GF-D8 (cell line): ENCODE measurements around the gene MTPN.

ENCODE experiments used
- DNase-seq: peaks from one replicate; lab custom pipeline; 2025; lab: John Stamatoyannopoulos, UW

MTPN gene

DNA sequence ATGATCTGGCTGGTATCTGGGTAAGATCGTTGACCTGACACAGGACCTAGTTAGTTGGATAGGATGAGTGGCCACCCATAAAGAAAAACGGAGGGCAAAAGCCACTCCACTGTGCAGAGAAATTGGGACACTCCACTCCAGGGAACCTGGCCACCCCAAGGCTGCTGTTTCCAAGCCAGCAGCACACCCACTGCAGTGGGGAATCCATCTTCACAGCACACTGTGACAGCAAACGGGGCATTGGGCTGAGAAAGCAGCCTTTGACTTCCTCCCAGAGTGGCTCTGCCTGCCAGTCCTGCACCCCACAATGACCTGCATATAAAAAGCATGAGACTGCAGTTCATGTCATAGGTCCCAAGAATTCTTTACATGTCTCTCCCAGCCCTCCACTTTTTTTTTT is 52.9 kb downstream of the MTPN start:
- DNase-seq = no peak

DNA sequence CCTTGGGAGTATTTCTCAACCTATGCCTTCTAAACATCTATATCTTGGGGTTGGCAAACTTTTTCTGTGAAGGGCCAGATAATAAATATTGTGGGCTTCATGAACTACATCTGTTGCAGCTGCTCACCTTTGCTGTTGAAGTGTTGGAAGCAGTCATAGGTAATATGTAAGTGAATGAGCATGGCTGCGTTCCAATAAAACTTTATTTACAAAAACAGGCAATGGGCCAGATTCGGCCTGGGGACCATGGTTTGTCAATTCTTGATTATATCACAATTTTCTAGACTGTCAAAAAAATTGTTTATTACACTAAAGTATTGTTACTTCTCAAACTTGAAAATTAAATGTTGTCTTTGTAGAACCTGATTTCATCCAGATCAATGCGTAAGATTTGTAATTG is 54.9 kb downstream of the MTPN start:
- no peak for DNase-seq

DNA sequence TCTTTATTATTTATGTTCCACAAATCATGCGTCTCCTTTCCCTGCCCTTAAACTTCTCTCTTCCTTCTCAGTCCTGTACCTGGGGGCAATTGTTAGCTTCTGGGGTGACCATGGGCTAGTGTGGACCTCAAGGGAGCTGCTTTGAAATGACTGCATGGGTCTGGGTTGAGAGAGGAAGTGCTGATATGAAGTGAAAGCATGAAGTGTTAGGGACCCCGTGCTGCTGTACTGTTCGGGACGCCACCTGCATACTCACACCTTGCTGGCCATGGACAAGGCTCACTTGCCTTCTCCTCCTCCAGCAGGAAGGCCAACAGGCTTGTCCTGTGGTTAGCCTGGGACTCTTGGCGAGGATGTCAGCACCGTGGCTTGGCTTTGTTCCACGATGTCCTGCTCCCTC is 56.7 kb downstream of the MTPN start:
- DNase-seq = no peak

DNA sequence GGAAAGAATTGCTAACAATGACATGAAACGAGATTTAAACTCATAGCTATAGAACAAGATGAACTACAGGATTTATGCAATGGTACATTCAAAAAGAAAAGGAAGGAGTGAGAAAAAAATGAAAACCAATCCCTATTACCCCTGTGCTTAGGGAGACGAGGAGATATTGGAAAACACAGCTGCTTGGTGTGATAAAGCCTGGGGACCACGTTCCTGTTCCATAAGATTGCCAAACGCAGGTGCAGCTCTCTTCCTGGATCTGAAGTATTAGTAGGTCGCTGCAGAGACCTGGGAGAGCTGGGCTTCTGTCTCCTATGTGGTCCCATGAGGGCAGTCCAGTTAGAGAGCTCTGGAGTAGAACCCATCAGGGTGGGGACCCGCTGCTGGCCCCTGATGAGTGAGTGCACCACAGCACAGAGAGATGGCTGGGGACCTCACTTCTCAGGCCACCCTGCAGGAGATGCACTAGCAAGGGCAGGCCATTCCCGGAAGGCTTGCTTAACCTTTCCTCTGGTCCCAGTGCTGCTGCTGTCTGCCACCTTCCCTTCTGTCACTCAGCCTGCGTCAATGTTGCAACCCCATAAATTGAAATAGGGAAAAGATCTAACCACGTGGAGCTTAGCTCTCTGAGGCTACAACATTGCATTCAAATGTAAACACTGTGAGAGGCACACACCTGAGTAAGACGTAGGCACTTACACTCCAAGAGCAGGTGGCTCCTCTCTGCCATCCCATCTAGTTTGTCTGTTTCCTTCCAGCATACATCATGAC is 57.9 kb downstream of the MTPN start:
- DNase-seq = peak; percentile 76

DNA sequence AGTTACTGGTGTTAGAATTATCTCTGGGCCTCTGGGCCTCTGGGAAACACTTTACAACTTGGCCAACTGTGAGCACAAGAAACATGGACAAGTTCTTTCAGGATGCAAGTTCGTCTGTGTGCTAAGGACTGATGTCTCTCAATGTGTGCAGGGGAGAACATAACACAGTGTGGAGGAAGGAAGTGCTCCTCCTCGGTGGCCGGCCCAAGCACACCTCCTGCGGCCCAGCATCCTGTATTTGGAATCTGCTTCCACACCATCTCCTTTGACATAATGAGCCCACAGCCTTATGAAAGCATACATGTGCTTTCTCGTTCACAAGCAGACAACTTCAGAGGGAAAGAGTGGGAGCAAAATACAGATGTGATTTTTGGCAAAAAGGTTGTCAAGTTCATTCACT is 59.0 kb downstream of the MTPN start:
- peak; percentile 58 for DNase-seq

DNA sequence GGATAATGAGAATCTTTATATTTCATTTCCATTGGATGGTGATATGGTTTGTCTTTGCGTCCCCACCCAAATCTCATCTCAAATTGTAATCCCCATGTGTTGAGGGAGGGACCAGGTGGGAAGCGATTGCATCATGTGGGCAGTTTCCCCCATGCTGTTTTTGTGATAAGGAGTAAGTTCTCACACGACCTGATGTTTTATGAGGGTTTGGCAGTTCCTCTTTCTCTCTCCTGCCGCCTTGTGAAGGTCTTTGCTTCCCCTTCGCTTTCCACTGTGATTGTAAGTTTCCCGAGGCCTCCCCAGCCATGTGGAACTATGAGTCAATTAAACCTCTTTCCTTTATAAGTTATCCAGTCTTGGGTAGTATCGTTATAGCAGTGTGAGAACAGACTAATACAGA is 59.4 kb downstream of the MTPN start:
- DNase-seq = peak; percentile 93

DNA sequence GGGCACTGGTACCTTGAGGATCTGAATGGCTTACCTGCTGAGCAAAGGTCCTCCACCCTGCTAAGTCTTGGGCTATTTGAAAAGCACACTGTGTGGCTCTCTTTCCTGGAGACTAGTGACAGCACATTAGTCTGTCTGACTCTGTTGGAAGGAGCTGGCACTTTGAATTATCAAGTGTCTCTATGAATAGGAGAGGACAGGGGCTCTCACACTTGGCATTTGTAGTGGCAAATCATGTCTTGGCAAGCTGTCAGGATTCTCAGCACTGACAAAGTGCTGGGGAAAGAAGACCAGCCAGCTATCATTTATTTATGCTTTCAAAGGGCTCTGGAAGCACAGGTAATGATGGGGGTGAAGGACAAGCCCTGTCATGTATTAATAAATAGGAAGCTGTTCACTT is 62.8 kb downstream of the MTPN start:
- DNase-seq = no peak

DNA sequence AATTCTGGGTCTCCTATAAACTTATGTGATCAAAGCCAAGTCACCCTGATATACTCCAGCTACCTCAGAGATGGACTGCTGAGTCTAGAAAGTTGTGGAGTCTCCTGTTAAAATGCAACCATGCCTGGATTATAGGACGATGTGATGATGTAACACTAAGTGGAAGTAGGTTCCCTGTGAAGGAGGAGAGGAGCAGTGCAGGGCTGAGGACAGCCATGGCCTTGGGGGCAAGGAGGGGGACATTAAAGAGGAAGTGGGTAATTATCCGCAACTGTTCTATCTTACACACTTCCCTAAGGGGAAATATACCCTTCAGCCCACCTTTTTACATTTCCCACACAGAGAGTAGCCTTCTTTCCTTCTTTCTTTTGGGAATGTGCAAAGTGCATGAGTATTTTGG is 63.8 kb downstream of the MTPN start:
- peak; percentile 22 for DNase-seq

DNA sequence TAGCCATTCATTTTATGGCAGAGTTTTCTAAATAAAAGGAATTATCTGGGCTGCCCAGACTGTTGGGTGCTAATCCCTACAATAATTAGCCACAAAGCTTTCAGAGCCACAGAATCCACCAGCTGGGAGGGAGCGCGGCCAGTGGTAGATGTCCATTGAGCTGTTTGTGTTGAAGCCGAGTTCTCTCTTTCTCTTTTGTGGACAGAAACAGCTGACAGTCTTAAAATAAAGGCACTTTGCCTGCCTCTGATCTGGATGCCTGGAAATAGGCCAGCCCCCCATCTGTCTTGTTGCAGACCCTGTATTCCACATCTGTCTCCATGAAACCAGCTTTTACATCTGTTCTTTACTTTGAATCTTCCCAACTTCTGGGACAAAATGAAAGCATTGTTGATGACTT is 66.1 kb downstream of the MTPN start:
- no peak for DNase-seq

DNA sequence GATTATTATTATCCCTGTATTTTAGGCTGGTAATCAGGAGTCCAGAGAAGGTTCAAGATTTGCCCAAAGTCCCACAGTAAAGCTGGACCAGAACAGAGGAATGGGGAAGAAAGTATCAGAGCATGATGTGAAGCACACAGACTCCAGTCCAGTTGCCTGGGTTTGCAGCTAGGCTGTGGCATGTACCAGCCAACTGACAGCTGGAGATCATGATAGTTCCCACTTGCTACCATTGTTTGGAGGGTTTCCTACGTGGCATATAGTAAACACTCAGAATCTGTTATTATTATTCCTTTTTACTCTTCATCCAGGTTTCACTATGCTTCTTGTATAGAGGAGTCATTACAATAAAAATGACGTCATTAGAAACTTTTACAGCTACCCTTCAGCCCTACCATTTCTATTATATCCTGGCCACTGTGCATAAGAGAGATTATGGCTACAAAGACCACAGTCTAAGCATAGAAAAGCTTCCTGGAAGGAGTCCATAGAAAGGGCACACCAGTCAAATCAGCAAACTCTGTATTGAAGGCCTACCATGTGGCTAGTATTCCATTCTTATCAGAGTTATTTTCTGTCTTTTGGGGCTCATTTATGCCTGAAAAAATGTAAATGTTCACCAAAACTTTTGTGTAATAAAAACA is 66.6 kb downstream of the MTPN start:
- no peak for DNase-seq

DNA sequence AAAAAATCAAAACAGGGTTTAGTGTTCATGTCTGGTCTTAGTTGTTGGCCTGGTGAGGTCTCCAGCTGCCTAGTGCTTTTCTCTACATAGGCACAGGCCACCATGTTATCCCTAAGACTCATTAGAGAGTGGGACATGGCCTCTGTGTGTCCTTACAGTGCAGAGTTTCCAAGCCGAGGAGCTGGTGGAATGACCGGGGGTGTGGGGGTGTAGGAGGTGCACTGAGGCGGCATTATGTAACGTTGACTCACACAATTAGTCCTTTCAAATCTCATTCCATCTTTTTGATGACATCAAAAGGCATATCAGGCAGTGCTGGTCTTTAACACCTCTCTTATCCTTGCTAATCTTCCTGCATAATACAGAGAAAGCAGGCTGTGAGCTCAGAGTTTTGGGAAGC is 71.3 kb downstream of the MTPN start:
- no peak for DNase-seq

DNA sequence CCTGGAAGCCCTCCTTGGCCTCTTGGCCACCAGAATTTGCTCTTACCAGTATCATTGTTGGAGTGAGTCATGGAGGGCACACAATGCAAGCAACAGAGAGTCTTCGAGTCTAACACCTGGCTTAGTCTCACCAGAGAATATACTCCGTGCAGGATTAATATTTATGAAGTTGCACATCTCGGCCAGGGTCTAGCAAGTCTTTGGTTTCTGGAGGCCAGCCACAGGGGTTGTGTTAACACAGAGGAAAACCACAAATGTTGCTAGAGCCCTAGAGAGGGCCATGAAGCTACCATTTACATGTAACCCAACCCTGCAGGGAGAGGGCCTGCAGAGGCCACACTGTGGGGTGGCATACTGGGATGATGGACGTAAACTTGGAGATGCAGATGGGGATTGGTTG is 71.8 kb downstream of the MTPN start:
- peak; percentile 82 for DNase-seq

DNA sequence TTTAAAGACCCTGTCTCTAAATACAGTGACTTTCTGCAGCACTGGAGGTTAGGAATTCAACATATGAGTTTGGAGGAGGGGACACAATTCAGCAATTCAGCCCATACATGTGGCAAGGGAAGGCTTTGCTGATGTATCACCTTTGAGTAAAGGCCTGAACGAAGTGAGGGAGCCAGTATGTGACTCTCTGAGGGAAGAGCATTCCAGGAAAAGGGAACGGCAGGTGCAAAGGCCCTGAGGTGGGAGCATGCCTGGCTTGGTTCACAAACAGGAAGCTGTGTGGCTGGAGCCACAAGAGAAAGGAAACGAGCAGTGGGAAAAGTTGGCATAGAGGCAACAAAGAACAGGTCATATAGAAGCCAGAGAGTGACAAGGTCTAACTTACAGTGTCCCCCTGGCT is 72.9 kb downstream of the MTPN start:
- no peak for DNase-seq

DNA sequence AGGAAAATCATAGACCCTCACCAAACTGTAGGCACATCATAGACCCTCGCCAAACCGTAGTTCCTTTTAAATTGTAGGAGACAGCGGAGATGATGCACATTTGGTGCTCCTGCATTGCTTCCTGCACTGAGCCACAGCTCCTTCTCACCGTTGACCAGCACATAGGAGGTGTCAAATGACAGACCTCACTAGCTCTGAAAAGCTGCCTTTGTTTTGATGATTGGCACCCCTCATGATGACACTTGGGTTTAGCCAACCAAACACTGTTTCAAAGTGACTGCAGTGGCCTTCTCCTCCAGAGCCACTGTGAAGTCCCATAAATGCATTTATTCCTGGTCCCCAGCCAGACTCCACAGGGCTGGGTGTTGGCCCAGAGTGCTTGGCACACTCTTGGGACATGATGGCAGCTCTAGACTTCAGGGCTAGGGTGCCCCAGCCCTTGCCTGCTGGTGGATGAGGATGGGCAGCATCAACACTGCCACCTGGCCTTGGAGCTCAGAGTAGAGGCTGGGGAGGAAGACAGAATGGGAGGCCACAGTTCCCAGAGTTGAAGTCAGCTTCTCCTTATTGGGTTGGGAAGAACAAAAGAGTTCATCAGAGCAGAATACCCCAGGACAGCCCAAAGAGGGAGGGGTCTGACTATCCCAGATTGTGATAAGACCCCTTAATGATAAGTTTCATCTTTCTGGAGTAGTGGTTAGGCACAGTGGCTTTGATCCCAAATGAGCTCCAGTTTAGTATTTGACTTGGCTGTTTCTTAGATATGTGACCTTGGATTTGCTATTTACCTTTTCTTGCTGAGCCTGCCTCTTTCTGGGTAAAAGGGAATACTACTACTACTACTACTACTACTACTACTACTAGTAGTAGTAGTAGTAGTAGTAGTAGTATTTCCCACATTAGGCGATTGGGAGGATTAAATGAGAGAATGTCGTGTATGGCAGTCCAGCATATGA is 75.3 kb downstream of the MTPN start:
- DNase-seq = no peak

DNA sequence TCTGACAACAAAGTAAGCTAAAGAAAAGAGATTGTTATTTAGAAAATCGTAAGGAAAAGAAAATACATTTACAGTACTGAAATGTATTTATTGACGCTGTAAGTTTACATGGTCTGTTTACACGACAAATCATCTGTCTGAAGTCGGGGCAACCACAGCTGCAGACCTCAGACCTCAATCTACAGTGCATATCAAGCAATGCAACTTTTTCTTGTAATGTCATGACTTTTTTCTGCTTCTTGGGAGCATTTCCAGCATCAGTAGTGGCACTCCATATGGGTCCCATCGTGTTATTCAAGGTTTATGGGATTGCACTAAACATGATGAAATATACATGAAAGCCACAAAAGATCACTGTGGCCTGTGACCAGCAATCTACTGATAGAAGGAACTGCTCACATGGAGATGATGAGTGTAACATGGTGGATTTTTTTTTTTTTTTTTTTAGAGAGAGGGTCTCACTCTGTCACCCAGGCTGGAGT is 77.1 kb downstream of the MTPN start:
- DNase-seq = no peak

DNA sequence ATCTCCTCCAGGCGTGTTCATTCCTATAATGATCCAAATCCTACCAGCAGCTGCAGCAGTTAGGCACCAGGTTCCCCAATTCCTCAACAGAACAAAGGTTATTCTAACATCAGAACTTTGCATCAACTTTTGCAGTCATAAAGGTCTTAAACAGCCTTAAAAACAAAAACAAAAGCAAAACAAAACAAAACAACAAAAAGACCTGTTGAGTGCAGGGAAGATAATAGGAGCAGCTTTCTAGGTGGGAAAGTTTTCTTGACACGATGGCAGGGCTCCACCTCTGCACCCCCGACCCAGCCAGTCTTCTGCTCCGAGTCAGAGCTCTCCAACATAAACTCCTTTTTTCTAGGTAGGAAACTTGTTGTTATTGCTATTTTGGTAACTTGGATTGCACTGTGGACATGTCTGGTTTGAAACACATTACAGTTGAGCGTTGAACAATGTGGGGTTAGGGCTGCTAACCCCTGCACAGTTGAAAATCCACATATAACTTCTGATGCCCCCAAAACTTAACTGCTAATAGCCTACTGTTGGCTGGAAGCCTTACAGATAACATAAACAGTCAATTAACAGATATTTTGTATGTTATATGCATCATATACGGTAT is 77.6 kb downstream of the MTPN start:
- no peak for DNase-seq

DNA sequence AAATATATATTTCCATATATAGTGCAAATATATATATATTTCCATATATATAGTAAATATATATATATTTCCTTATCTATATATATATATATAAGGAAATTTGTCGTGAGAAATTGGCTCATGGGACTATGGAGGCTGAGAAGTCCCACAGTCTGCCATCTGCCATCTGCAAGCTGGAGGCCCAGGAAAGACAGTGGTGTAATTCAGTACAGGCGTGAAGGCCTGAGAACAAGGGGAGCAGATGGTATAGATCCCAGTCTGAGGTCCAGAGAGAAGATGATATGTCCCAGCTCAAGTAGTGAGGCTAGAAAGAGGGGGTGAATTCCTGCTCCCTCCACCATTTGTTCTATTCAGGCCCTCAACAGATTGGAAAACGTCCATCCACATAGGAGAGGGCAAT is 78.9 kb downstream of the MTPN start:
- DNase-seq = no peak

DNA sequence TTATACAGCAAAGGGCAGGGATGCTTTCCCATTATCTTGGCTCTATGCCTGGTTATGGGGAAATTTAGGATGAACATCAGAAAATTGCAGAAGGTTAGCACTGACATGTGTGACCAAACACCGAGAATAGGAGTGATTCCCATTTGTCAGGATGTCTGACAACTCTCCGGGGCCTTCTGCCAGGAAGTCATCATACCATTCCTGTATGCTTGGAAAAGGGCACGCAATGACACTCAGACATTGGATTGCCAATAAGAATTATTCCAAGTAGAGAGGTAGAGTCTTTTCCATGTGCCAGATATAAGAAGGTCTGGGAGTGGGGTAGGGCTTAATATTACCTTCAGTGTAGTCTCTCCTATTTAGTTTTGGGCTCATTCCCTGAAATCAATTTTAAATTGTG is 82.3 kb downstream of the MTPN start:
- DNase-seq = no peak

DNA sequence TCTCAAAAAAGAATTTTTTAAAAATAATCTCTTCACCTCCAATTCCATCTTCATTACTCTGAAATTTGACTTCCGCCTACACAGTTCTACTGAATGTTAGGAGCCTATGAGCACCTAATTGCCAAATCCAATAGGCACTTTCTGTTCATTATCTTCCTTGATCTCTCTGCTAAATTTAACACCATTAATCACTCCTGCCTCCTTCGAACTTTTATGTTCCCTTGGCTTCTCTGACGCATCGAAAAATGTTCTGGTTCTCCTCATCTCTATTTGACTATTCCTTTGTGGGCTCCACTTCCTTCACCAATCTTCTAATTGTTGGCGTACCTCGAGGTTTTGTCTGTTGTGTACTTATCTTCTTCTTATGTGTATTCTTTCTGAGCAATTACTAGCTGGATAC is 87.3 kb downstream of the MTPN start:
- no peak for DNase-seq

DNA sequence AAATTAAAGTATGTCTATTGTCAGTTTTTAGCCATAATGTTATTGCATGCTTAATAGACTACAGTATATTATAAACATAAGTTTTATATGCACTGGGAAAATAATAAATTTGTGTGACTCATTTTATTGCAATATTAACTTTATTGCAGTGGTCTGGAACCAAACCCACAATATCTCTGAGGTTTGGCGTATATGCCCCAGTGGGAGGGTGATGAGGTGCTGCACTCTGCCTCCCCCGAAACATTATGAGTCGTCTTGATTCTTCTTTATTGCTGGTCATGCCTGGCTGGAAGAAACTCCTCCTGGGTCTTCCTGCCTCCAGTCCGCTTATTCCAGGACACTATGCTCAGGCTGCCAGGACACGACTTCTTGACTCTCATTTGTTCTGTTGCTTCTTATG is 88.4 kb downstream of the MTPN start:
- no peak for DNase-seq

DNA sequence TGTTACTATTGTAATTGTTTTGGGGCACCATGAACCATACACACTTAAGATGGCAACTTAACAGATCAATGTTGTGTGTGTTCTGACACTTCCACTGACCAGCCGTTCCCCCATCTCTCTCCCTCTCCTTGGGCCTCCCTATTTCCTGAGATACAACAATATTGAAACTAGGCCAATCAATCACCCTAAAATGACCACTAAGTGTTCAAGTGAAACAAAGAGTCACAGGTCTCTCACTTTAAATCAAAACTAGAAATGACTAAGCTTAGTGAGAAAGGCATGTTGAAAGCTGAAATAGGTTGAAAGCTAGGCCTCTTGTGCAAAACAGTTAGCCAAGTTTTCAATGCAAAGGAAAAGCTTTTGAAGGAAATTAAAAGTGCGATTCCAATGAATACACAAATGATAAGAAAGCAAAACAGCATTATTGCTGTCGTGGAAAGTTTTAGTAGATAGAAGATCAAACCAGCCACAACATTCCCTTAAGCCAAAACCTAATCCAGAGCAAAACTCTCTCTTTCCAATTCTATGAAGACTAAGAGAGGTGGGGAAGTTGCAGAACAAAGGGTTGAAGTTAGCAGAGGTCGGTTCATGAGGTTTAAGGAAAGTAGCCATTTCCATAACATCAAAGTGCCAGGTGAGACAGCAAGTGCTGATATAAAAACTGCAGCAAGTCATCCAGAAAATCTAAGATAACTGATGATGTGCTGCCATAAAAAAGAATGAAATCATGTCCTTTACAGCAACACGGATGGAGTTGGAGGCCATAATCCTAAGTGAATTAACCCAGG is 90.6 kb downstream of the MTPN start:
- DNase-seq = no peak
